ELR (cell line): Measurements from ENCODE around the gene DSEL.

Source experiments
- DNase-seq: peaks from one replicate; pipeline ENCODE4 v3.0.0-alpha.2; 2015; ENCODE audit warnings: low read depth

Gene DSEL

DNA sequence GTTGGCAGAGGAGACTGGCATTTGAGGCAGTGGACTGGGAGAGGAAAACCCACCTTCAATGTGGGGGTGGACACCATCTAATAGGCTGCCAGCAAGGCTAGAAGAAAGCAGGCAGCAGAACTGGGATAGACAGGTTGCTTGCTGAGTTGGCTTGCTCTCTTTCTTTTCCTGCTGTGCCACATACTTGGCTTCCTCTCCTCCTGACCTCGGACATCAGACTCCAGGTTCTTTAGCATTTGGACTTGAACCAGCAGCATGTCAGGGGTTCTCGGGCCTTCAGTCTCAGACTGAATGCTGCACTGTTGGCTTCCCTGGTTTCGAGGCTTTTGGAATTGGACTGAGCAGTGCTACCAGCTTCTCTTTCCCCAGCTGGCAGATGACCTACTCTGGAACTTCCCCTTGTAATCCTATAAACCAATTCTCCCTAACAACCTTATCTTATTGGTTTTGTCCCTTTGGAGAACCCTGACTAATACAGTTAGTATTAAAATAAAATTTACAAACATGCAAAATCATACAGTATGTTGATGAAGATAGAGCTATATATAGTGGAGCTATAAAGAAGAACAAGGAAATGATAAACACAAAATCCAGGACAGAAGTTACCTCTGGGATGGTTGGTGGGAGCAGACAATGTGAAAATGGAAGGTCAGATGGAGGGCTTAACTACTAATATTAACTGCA lies 15.9 kb downstream of the DSEL start:
- DNase-seq, result no peak

DNA sequence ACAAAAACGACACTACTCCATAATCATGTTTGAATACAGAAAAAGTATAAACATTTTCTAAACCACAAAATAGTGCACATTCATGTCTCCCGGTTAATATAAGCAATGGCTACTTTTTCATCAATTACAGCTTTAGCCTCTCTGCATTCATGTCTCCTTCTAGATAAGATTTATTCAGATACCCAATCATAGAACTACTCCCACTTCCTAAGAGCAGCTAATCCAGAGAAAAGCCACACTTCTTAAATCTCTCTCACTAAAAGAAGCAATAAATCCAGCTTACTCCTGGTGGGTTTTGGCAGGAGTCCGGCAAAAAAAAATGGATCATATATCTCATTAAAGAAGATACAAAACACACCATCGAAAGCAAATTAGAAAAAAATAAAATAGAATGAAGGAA lies 20.1 kb downstream of the DSEL start:
- no peak for DNase-seq

DNA sequence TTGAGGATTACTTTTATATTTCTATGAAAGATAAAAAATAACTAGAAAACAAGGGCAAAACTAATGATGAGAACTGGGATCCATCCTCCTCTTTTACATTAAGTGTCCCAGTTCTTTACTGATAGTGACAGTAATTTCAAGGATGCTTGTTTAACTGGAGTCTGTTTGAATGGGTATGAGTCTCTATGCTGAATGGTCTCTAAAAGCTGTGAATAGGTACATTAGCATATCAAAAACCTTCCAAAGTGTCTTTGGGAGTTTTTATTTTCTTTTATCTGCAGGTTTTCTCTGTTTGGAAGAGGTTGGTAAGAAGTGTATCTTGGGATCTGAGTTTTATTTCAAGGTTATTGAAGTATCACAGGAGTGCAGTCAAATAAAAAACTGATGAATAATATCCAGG lies 30.0 kb downstream of the DSEL start:
- DNase-seq, result no peak

DNA sequence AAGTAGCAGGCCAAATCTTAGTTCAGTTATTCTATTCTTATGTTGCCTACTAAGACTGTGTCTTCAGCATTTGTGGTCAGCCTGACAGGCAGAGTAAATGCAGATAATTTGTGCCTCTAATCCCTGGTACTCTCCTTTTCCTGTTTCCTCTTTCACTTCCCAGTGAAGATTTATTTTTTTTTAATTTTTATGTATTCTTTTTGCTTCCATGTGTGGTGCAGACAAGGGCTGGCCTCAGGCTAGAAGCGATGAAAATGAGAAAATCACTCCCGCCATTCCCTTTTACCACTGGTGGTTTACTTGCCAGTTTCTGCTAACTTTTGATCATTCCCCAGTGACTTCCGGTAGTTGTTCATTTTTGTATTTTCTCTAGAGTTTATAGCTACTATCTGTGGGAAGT lies 30.9 kb downstream of the DSEL start:
- no peak for DNase-seq

DNA sequence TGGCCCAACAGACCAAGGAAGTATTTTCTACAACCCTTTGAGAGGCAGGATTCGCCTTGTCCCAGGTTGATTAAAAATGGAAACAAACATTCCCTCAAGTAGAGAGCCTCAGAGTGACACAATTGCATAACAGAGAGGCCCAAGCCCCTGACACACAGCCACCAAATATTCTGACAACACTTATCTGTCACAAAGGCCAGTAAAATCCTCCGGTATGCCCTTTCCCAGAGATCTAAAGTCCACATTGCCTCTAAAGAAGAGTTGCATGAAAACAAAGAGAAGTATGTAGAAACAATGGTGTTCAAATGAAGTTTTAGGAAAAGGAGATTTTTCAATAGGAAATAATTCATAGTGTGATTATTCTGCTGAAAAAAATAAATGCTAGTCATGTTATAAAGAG lies 32.1 kb downstream of the DSEL start:
- no peak for DNase-seq

DNA sequence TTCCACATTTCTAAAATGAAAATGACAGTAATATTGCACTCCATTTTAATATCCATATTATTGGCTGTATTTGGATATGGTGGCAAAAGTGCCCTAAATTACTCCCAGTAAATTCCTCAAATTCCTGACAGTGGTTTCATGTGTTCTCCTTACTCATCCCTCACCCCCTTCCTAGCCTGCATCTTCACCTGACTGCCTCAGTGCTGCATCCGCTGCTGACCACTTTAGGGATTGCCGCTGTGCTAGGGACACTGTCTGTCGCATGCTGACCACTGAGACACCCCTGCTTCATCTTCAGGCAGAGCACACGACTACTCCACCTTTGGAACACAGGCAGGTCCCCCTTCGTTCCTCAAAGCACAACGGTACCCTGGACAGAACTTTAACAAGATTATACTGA lies 32.6 kb downstream of the DSEL start:
- no peak for DNase-seq

DNA sequence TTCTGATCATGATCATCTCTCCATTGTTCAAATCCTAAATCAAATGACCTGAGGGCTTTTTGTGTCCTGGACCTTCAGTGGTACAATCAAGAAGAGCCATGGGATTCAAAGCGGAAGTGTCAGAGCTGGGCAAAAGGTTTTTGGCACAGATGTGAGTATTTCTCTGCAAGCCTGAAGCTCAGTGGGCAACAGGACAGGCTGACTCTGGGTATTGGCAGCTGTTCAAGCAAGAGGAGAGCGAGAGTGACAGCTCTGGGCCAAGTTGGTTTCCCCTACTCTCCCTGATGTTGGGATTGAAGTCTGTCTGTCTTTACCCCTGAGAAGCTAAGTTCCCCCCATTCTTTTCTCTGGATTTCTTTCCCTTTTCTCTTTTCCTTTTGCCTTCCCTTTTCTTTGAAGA lies 33.3 kb downstream of the DSEL start:
- no peak for DNase-seq

DNA sequence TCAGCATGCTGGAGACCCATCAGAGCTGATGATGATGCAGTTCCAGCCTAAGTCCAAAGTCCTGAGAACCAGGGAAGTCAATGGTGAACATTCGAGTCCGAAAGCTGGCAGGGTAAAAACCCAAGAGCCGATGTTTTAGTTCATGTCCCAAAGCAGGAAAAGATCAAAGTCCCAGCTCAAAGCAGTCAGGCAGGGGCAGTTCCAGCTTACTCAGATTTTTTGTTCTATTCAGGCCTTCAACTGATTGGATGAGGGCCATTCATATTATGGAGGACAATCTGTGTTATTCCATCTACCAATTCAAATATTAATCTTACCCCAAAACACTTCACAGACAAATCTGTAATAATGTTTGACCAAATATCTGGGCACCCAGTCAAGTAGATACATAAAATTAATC lies 38.3 kb downstream of the DSEL start:
- no peak for DNase-seq

DNA sequence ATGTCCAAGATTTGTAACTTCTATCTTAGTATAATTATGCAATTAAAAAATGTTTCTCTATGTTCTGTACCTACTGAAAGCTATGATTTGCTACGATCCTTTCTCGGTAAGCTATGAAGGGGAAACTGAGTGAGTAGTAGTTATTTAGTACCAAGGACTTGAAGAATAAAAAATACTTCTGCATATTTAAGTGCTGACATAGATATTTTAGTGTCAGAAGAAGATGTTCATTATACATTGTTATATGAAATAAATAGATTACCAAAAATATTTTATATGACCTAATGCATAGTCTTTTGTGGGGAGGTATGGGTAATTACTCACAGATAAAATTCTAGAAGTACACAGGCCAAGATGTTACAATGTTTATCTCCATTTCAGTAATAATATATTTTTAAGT lies 39.0 kb downstream of the DSEL start:
- DNase-seq, result no peak

DNA sequence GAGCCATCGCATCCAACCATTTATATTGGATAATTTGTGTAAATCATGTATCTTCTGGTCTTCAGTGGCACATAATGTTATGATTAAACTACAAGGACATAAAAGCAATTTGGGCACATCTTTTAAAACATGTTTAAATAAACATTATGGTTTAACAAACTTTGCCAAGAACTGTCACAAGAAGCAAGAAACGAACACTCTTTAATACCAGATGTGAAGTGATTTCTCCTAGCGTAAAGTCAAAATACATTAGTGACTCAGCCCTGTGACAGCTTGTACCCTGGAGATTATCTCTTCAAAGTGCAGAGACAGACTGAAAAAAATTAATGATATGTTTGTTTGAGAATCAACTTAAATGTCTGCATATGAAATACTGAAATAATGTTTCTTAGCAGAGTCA lies 39.9 kb downstream of the DSEL start:
- DNase-seq, result no peak

DNA sequence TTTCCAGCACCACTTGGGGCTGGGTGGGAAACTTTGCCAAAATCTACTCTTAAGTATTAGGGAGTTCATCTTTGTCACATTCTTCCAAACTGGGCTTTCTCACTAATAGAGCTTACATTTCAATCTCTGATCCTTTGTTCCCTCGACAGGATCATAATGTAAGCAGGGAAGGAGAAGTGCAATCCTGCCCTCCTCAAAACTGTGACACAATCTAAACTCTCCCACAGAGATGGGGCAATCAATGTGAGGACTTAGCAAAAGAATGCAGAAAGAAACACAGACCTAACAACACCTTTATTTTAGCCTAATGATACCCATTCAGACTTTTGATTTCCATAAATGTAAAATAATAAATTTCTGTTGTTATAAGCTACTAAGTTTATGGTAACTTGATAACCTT lies 40.8 kb downstream of the DSEL start:
- no peak for DNase-seq

DNA sequence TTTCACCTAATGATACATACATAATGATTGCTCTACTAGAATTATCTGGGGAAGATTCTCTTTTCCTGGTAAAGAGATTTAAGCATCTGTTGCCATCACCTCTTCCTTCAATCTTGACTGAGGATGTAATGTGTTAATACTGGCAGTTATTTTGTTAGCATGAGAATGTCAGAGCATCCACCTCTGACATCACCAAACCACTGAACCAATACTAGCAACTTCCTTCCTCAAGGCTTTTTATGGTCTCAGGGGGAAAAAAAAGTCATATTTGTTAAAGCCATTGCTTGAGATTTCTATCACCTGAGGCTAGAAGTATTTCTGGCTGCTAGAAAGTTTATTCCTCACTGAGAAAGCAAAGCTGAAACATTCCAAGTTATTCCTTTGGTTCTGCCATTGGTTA lies 48.5 kb downstream of the DSEL start:
- DNase-seq, result no peak

DNA sequence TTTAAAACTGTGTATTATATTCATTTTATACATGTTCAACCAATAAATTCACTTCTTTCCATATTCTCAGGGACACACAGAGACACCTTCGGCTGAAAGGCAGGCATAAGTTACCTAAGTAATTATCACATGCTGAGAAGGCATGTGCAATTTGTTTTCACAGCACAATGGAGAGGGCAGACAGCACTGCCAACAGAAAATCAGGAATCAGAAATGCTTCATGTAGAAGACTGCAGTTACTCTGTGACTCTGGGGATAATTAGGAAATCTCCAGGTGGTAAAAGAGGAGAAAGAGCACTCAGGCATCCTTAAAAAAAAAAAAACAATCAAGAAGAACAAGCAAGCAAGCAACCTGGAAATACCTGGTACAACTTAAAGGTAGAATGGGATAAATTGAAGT lies 49.3 kb downstream of the DSEL start:
- no peak for DNase-seq

DNA sequence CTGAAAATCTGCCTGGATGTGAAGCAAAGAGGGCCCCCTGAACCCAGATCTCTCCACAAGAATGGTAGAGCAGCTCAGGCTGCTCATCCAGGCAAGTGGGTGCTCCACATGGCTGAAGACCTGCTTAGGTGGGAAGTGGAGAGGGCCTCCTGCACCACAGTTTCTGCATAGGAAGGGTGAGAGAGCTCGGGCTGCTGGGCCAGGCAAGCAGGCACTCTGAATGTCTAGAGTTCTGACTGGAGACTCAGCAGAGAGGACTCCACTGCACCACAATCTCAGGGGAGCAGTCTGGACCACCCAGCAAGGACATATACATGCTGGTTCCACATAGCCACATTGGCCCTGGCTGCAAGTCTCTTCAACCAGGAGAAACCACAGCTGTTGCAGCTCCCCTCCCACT lies 52.0 kb downstream of the DSEL start:
- DNase-seq, result no peak

DNA sequence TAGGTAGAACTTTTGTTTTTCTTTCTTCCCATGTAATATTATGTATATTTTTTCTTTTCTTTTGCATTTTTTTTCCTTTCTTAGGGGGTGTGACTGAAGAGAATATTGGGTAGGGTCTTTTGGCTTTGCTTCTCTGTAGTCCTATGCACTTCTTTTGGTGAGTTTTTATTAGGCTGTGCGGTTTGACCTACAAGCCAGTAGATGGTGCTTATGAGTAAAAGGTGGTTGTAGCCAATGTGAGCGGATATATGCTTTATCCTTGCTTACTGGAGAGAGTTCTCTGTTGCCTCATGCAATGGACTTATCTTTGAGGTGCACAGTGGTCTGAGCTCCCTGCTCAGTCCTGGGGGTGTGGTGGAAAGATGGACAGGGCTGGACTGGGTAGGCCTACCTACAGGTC lies 52.7 kb downstream of the DSEL start:
- peak; percentile 33 for DNase-seq

DNA sequence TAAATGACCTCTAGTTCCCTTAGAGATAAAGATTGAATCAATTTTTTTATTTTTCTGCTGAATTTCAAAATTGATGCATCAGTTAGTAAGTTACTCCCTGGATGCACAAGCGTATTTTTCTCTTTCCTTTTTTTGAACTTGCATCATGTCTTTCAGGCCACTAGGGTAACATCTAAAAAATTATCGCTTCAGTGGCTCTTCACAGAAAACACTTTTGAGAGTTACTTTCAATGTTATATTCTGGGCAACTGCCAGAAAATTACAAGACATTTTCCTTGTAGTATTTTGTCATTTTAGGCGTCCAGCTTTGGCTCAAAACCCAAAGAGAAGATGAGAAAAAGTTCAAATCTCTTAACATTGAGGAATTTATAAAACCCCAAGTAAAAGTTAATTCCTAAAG lies 59.8 kb downstream of the DSEL start:
- peak; percentile 12 for DNase-seq
